GM18861 (cell line): Measurements from ENCODE around the gene SALL4.
"Not testable (repeated sequence)": the region's sequence is repeated elsewhere in the genome, so short reads cannot be mapped to it uniquely, and the experiment has no call there.

ENCODE experiments used
- ATAC-seq: cut with Tn5 transposase; IDR thresholded peaks from one replicate; pipeline ENCODE4 v1.9.1; 2021; ENCODE audit not compliant: unreplicated experiment

SALL4 gene

DNA sequence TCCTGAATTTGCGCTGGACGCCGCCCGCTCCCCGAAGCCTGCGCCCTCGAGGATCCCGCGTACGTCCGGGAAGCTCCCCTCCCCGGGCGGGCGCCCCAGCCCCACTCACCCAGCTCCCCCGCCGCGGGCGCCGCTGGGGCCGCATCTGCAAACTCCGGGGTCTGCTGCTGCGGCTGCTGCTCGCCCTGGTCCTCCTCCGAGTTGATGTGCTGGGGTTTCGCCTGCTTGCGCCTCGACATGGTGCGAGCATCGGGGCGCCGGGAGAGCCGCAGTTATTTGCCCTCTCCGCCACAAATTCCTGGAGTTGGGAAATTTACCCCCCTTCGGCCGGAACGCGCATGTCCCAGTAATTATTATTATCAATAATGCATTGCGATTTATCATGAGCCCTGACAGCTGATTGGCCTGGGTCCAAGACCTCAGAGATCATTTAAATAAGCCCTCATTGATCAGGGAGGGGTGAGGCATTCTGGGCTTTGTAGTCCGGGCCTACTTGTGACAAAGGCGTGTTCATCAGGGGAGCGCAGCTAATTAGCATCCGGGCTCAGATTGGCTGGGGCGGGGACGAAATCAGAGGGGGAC is at the start of gene SALL4:
Gene SALL4, minus strand, starts transcription at position 352 of the 582 bp plus-strand sequence. Its CDS starts 113 bp downstream, at position 239.
- ATAC-seq: no peak

GRCh38 chr20:51848346-51848745 is 46.0 kb upstream of the SALL4 start:
- no peak for ATAC-seq

- no peak for ATAC-seq
Observed at GRCh38 chr20:51840865-51841264, 38.5 kb upstream of the SALL4 start.

DNA sequence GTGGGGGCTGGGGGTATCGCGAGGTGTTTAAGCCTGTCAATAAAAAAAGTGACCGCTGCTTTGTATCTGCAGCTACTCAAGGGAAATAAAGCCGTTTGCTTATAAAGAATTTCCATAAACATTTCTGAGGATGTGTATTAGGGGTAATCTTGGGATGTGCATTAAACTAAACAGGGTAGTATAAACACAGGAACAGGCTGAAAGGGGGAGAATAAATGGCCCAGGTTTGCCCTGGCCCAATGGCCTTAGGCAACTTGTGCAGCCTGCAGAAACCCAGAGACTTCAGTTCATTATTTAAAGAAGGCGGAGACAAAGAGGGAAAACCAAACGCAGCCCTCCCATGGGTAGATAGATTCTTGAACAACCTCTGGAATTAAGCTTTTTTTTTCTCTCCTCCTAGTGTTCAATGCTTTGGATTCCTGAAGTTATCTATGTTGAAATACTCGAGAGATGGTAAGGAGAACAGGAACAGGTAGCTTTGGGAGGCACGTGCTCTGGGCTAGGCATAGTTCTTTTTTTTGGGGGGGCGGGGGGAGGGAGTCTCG is 35.6 kb upstream of the SALL4 start:
- no peak for ATAC-seq

DNA sequence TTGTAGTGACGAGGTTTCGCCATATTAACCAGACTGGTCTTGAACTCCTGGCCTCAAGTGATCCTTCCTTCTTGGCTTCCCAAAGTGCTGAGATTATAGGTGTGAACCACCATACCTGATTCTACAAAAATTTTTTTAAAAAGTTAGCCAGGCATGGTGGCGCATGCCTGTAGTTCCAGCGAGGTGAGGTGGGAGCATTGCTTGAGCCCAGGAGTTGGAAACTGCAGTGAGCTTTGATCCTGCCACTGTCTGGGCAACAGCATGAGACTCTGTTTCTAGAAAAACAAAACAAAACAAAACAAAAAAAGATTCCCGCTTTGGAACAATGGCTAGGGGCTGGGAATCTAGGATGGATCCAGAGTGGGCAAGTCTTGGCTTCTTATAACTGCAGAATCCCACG is 35.1 kb upstream of the SALL4 start:
- no peak for ATAC-seq

GRCh38 chr20:51833326-51833725 is 31.0 kb upstream of the SALL4 start:
- no peak for ATAC-seq

DNA sequence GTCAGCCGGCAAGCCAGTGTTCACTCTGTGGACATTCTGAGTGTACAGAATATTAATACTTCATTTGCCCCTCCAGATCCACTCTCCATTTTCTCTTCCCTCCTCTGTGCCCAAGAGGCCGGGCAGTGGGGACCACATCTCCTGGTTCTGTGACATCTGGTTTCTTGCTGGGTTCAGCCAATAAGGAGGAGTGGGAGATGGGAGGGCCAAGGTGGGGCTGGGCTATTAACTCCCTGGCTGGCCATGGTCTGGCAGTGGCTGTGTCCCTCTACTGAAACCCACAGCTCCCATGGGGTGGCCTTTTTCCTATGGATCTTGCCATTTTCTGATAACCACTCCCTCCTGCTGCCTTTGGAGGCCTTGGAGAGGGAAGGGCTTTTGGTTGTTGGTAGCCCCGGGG is 30.0 kb upstream of the SALL4 start:
- no peak for ATAC-seq

GRCh38 chr20:51831866-51832265 is 29.5 kb upstream of the SALL4 start:
- no peak for ATAC-seq

GRCh38 chr20:51830538-51830937 is 28.2 kb upstream of the SALL4 start:
- ATAC-seq: no peak

- ATAC-seq: no peak
Observed at GRCh38 chr20:51828762-51829161, 26.4 kb upstream of the SALL4 start.

- no peak for ATAC-seq
Observed at GRCh38 chr20:51826372-51826771, 24.1 kb upstream of the SALL4 start.

DNA sequence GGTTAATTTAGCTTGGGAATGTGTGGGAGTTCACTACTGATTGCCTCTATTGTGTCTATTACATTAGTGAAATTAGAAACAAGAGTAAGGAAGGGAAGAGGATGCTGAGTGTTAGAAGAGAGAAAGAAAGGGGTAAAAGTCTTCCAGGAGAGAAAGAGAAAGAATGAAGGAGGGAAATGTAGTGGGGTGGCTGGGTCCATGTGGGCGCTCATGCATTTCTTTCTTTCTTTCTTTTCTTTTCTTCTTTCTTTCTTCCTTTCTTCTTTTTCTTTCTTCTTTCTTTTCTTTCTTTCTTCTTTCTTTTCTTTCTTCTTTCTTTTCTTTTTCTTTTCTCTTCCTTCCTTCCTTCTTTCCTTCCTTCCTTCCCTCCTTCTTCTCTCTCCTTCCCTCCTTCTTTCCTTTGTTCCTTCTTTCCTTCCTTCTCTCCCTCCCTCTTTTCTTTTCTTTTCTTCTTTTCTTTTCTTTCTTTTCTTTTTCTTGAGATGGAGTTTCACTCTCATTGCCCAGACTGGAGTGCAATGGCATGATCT is 16.2 kb upstream of the SALL4 start:
- no peak for ATAC-seq

DNA sequence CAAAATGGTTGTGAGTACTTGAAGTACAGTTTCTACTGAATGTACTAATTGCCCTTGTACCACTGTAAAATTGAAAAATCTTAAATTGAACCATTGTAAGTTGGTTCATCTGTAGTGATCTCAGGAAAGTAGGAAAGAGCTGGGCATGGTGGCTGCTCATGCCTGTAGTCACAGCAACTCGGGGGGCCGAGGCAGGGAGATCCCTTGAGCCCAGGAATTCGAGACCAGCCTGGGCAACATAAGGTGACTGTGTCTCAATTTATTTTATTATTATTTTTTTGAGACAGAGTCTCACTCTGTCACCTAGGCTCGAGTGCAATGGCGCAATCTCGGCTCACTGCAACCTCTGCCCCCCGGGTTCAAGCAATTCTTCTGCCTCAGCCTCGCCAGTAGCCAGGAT is 14.5 kb upstream of the SALL4 start:
- not testable (repeated sequence) for ATAC-seq

- no peak for ATAC-seq
Observed at GRCh38 chr20:51815383-51816076, 13.2 kb upstream of the SALL4 start.

- no peak for ATAC-seq
Observed at GRCh38 chr20:51812861-51813260, 10.5 kb upstream of the SALL4 start.

DNA sequence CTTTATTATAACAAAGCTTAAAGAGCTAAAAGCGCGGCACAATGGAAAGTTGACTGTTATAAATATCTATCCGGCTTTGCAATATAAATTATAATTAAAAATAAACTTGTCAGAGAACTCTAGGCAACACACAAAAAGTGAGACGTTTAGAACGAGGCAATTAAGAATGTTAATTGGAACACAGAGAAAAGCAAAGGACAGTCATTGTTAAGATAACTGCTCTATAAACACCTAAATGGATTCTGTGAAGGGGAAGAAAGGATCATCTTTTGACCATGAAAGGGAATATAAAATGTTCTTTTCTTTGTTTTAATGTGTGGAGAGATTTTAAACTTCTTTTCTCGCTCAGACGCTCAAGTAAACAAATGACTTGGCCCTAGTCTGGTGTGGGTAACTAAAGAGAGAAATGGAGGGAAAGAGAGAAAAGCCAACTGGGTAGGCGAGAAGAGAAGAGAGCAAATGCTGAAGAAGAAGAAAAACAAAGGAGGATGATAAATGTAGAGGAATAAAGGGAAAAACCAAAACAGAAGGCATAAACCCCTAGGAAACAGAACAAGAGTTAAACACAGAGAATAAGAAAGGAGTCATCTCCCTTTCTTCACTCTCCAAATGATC is 9.3 kb upstream of the SALL4 start:
- ATAC-seq: no peak

DNA sequence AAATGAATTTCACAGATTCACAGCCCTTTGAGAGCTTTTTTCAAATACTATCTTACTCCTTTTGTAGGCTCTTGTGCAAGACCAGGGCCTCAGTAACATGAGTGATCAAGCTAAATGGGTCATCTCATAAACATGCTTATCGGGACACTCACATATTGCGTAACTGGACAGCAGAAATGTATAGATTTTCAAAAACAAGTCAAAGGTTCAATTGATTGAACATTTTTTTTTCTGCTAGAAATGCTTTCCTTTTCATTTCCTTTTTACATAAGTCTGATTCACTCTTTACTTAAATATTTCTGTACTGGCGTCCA is 8.7 kb upstream of the SALL4 start:
- ATAC-seq: no peak

DNA sequence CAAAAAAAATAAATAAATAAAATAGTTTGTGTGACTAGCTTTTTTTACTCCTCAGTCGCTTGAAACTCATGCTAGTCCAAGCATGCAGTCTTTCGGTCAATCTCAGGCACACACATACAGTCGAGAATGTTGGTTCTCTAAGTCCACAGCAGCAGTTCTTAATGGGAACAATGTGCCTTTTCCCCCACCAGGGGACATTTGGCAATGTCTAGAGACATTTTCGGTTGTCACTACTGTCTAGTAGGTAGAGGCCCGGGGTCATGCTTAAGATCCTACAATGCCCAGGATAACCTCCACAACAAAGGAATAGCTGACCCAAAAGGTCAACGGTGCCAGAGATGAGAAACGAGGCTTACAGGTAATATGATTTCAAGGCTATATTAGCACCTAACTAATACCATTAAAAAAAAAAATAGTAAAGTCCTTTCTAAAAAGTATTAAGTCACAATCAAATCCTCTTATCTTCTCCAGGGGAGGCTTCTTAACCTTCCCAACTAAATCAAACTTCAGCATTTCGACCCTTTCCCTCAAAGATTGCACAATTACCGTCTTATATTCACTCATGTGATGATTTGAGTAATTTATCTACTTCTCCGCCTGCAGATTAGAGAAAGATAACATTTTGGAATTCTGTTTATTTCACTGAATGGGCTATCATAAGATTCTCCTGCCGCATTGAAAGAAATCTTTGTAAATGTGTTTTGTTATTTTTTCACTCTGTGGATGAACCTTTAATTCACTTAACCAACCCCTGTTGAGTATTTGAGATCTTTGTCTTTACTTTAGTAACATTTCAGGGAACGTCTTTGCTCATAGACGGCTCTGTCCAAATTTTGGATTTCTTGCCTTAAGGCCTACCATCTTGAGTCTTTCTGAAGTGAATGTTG is 8.1 kb upstream of the SALL4 start:
- no peak for ATAC-seq

DNA sequence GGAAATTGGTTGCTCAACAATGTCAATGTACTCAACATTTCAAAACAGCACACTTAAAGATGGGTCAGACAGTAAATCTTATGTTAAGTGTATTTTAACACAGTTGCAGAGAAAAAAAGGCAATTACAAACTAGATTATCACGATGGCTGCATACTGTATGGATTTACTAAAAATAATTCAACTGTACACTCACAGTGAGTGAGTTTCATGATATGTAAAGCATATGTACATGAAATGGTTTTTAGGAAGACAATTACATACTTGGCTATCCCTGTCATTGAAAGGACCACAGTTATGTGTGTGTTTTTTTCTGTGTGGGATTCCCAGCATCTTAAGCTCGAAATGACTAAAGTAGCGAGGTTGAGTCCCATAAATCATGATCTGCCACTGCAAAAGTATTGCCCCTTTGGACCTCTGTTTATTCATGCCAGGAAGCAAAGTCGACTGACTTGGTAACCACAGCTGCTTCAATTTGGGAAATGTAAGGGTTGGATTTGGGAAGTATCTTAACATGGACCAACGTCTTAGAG is 5.5 kb upstream of the SALL4 start:
- ATAC-seq: no peak

DNA sequence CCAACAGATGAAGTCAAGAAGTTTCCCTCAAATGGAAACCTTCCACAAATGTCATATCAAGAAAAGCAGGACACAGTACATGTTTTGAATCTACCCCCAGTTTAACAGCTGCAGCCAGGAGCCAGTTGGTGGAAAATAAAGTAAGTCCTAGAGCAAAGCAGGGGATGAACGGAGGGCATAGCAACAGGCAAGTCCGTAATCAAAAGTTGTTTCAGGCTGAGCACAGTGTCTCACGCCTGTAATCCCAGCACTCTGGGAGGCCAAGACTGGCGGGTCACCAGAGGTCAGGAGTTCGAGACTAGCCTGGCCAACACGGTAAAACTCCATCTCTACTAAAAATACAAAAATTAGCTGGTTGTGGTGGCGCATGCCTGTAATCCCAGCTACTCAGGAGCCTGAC is 2.4 kb upstream of the SALL4 start:
- ATAC-seq: no peak
